Esophagus muscularis mucosa (tissue), 4 donors: ENCODE results near the gene TENM3. TPM values are rescaled to one million over a fixed set of nuclear protein-coding genes. Genes with fewer than 3 reads are reported as not detected.

Source experiments
- DNase-seq: peaks from one replicate; pipeline ENCODE4 v3.0.0-alpha.2; 2017; ENCODE audit errors: extremely low spot score
- H3K27ac ChIP-seq, 4 donors: fragments of 200-600 bp; sonication (generic); replicated peaks in 1 of 4; 1 replicate in 3 of 4; 2 replicates in 1 of 4; pipeline ENCODE4 v1.5.1; 2016 to 2019; ENCODE audit warnings: mild to moderate bottlenecking in 1 of 4
- H3K27me3 ChIP-seq, 4 donors: fragments of 200-600 bp; sonication (generic); one replicate each; pipeline versions ENCODE4 v1.5.1 to v1.6.0; 2016 to 2019
- H3K36me3 ChIP-seq, 4 donors: fragments of 200-600 bp; sonication (generic); one replicate each; pipeline ENCODE4 v1.5.1; 2016 to 2019
- H3K4me1 ChIP-seq, 4 donors: fragments of 200-600 bp; sonication (generic); one replicate each; pipeline ENCODE4 v1.5.1; 2016 to 2019
- H3K4me3 ChIP-seq, 4 donors: fragments of 200-600 bp; sonication (generic); 1 replicate in 2 of 4; 2 replicates in 2 of 4; pipeline ENCODE4 v1.5.1; 2016 to 2019; ENCODE audit warnings: mild to moderate bottlenecking in 4 of 4, moderate library complexity in 1 of 4
- H3K9me3 ChIP-seq, 4 donors: fragments of 200-600 bp; sonication (generic); 1 replicate in 3 of 4; 2 replicates in 1 of 4; pipeline ENCODE4 v1.5.1; 2016 to 2019
- EP300 ChIP-seq: sonication (generic); formaldehyde crosslinking; IDR thresholded peaks from one replicate; pipeline ENCODE4 v1.6.1; 2017; ENCODE audit warnings: antibody characterized with exemption
- POLR2A ChIP-seq: fragments of 450-650 bp; IDR thresholded peaks from one replicate; pipeline ENCODE4 v1.6.1; 2017; ENCODE audit warnings: antibody characterized with exemption, moderate library complexity, mild to moderate bottlenecking, low read depth
- POLR2AphosphoS5 ChIP-seq, 2 donors: sonication (generic); formaldehyde crosslinking; IDR thresholded peaks; one replicate each; pipeline ENCODE4 v1.6.1; 2017; ENCODE audit warnings: antibody characterized with exemption in 2 of 2
- WGBS: methylation state at CpG from one replicate; pipeline ENCODE4 v1.1.5; 2018; 5-methylcytosine and 5-hydroxymethylcytosine counted together
- intact Hi-C: fragments of 100-400 bp; cut with DNase I; formaldehyde crosslinking; loops from one replicate; pipeline ENCODE4 v1.15.1; 2023
- total RNA-seq, 4 donors: library from RNA; depleted of rRNA; stranded (reverse); fragments of >200 nt; gene quantifications; one replicate each; pipeline versions ENCODE4 v1.1.0 to v1.2.1, GENCODE V29; 2016
- TF ChIP-seq, protein P1 (sequence below), 3 experiments: fragments of 200-600 bp in 2 of 3; fragments of 450-650 bp in 1 of 3; sonication (generic) in 2 of 3; IDR thresholded peaks; one replicate each; pipeline ENCODE4 v1.5.1; 2017 to 2019; ENCODE audit warnings: antibody characterized with exemption in 3 of 3, mild to moderate bottlenecking in 2 of 3, moderate library complexity in 1 of 3

TENM3 gene
- total RNA-seq, 4 donors from 2014 or later: 16.2 to 30.5 (median 28.3) TPM

- peak overlapping the region in 3 of 4 donors; percentile 29 to 53 (median 42) for H3K27ac ChIP-seq
- H3K36me3 ChIP-seq: no peaks in the 10 kb centered on the region
- H3K4me1 ChIP-seq: peaks cover 4 to 15% (median 9%) of the 10 kb centered on the region in 4 donors
- DNase-seq: no peak
- TF ChIP-seq POLR2AphosphoS5 (IDR thresholded peaks at IDR 0.05): peak in 1 of 2 donors; percentile 16
- TF ChIP-seq, protein P1, sequence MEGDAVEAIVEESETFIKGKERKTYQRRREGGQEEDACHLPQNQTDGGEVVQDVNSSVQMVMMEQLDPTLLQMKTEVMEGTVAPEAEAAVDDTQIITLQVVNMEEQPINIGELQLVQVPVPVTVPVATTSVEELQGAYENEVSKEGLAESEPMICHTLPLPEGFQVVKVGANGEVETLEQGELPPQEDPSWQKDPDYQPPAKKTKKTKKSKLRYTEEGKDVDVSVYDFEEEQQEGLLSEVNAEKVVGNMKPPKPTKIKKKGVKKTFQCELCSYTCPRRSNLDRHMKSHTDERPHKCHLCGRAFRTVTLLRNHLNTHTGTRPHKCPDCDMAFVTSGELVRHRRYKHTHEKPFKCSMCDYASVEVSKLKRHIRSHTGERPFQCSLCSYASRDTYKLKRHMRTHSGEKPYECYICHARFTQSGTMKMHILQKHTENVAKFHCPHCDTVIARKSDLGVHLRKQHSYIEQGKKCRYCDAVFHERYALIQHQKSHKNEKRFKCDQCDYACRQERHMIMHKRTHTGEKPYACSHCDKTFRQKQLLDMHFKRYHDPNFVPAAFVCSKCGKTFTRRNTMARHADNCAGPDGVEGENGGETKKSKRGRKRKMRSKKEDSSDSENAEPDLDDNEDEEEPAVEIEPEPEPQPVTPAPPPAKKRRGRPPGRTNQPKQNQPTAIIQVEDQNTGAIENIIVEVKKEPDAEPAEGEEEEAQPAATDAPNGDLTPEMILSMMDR (IDR thresholded peaks at IDR 0.05): peak; percentile 79 to 93 (median 84)
- no peak for TF ChIP-seq EP300
- no peak for TF ChIP-seq POLR2A
- peaks cover 0 to 9% (median 0%) of the 10 kb centered on the region in 4 donors for H3K9me3 ChIP-seq
- H3K27me3 ChIP-seq: peaks cover 0 to 9% (median 0%) of the 10 kb centered on the region in 4 donors
- H3K4me3 ChIP-seq: peak overlapping the region; percentile 55 to 62 (median 60)
- WGBS: 14% methylated on average over 49 of the region's 68 CpGs
- intact Hi-C loops: loop anchor here (5.0 kb wide), 1 partner anchor 1664 kb away; no protein-coding TSS in a partner anchor
These were observed 563.4 kb downstream of the TENM3 start for GRCh38 chr4:182806259-182807252.

- intact Hi-C loops: loop anchor here (5.0 kb wide), 1 partner anchor 1665 kb away; no protein-coding TSS in a partner anchor
- DNase-seq: no peak
- Histone ChIP-seq H3K27ac (peak overlapping the region in 1 of 4 donors; percentile 29), H3K27me3 (peaks cover 0 to 9% (median 0%) of the 10 kb centered on the region in 4 donors), H3K36me3 (no peaks in the 10 kb centered on the region), H3K9me3 (peaks cover 0 to 9% (median 0%) of the 10 kb centered on the region in 4 donors), H3K4me1 (peaks cover 4 to 15% (median 9%) of the 10 kb centered on the region in 4 donors), H3K4me3 (peak overlapping the region; percentile 55 to 62 (median 60))
- WGBS: 91% methylated on average over 10 of the region's 12 CpGs
- TF ChIP-seq, protein P1 (IDR thresholded peaks at IDR 0.05): no peak
- no peak for TF ChIP-seq POLR2AphosphoS5 (IDR thresholded peaks at IDR 0.05)
These were observed 564.1 kb downstream of the TENM3 start for GRCh38 chr4:182807346-182807745.

- 87% methylated on average over 35 of the region's 45 CpGs for WGBS
- Histone ChIP-seq H3K27me3 (peaks cover 0 to 9% (median 0%) of the 10 kb centered on the region in 4 donors), H3K9me3 (peaks cover 0 to 9% (median 0%) of the 10 kb centered on the region in 4 donors), H3K4me3 (no peak overlapping the region), H3K27ac (no peak overlapping the region), H3K36me3 (no peaks in the 10 kb centered on the region), H3K4me1 (peaks cover 4 to 15% (median 9%) of the 10 kb centered on the region in 4 donors)
- intact Hi-C loops: loop anchor here (5.0 kb wide), 1 partner anchor 1666 kb away; no protein-coding TSS in a partner anchor
- DNase-seq: no peak
- TF ChIP-seq POLR2A (no peak), POLR2AphosphoS5 (IDR thresholded peaks at IDR 0.05) (no peak), EP300 (no peak)
- TF ChIP-seq, protein P1 (IDR thresholded peaks at IDR 0.05): no peak
These were observed 564.8 kb downstream of the TENM3 start for GRCh38 chr4:182807767-182808548.

DNA sequence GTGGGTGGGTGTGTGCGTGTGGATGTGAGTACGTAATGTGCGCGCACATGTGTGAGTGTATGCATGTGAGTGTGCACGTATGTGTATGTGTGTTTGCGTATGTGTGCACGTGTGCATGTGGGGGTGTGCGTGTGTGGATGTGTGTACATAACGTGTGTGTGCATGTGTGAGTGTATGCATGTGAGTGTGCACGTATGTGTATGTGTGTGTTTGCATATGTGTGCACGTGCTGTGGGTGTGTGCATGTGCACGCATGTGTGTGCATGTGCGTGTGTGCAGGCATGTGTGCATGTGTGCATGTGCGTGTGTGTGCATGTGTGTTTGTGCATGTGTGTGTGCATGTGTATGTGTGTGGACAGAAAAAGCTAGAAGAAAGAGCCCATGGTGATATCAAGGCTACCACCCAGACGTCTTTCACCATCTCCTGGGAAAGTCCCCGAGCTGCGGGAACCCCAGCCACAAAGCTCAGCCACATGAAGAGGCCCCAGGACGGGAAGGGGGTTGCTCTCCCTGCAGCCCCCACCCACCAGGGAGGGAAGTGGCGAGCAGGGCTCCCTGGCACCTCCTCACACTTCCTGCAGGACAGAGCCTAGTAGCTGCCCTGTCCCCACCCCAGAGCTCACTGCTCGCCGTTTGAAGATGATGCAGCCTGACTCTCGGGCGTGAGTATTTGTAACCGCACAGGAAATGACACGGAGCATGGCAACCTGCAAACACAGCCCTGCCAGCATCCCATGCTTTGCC lies 565.6 kb downstream of the TENM3 start:
- H3K36me3 ChIP-seq: no peaks in the 10 kb centered on the region
- intact Hi-C loops: loop anchor here (5.0 kb wide), 1 partner anchor 1667 kb away; no protein-coding TSS in a partner anchor
- TF ChIP-seq POLR2A: no peak
- no peak for TF ChIP-seq EP300
- TF ChIP-seq POLR2AphosphoS5 (IDR thresholded peaks at IDR 0.05): no peak
- TF ChIP-seq, protein P1 (IDR thresholded peaks at IDR 0.05): no peak
- H3K27me3 ChIP-seq: peaks cover 0 to 9% (median 0%) of the 10 kb centered on the region in 4 donors
- H3K27ac ChIP-seq: no peak overlapping the region
- DNase-seq: no peak
- H3K4me1 ChIP-seq: peaks cover 4 to 15% (median 9%) of the 10 kb centered on the region in 4 donors
- 87% methylated on average over 24 of the region's 25 CpGs for WGBS
- H3K4me3 ChIP-seq: no peak overlapping the region
- peaks cover 0 to 9% (median 0%) of the 10 kb centered on the region in 4 donors for H3K9me3 ChIP-seq
